GM21786 (cell line): ENCODE measurements around the gene PHRF1.

Experiments used
- ATAC-seq: cut with Tn5 transposase; IDR thresholded peaks from one replicate; pipeline ENCODE4 v1.9.1; 2021; ENCODE audit not compliant: unreplicated experiment

Gene PHRF1

DNA sequence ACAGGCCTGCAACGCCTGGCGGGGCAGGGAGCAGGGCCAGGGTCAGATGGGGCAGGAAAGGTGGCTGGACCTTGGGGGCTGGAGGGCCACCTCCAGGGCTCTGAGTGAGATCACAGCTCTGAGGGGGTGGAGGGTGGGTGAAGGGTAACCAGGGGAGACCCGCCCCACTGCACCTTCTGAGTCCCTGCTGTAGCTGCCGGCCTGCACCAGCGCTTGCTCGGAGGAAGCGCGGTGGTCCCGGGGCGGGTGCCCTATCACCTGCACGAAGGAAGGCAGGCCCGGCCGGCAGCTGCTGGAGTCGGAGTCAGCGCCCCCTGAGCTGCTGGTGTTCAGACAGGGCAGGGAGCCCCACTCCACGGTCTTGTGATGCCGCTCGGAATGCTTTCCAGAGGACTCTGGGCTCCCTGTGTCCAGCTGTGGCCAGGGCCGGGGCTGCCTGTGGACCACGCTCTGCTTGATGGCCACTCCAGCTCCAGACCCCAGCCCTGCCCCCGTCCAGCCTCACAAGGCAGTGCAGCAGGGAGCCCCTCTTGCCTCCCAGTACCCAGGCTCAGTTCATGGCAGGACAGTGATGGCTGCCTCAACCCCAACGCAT, 19.5 kb upstream of the PHRF1 start:
- no peak for ATAC-seq

DNA sequence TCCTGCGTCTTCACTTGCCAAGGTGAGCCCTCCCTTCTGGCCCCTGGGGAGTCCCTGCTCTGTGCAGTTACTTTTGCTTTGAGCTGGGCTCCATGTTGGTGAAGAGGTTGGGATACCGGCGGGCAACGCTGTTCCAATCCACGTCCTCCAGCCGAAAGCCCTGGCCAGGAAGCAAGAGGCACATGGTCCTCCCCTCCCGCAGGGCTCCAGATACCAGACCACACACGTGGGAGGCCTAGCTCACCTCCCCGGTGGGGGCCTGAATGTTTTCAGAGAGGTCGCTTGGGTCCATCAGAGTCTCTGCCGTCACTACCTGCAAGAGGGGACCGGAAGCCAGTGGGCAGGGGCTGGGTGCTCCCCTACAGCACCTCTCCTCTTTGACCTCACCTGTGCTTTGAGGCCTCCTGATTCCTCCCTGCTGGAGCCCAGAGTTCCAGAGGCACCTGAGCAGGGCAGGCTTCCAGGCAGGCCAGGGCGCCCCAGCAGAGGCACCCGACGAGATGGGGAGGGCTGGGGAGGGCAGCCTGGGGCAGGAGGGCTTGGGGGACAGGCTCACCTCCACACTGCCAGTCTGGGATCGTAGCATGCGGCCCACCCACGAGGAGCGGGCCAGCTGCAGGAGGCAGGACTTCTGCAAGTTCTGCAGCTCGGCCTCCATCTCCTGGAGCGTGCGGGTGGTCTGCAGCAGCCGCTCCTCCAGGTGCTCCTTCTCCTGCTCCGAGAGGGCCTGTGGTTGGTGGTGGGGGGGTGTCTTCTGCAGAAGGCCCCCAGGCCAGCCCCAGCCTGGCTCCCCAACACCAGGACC, 18.7 kb upstream of the PHRF1 start:
- ATAC-seq = no peak

GRCh38 chr11:558503-558902, 17.8 kb upstream of the PHRF1 start:
- ATAC-seq = no peak

DNA sequence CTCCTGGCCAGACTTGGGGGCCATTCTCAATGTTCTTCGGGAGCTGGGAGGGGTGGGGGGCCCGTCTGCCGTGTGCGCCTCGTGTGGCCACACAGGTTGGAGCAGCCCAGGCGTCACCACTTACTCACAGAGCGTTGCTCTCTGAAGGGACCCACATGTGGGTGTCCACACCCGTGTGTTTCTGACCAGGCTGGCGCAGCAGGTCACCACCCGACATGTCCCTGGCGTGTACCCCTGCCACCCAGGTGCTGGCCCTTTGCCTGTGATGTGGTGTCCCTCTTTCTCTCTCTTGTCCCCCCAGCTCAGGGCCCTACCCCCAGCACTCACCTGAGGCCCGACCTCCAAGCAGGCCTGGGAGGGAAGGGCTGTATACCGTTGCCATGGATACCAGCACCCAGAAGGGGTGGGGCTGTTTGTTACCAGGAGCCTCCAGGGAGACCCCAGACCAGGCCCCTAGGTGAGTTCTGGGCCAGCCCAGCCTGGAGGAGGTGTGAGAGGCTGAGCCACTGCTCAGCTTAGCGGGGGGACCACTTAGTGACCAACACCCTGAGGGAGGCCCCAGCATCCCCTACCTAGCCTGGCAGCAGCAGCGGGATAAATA, 17.1 kb upstream of the PHRF1 start:
- no peak for ATAC-seq

GRCh38 chr11:559712-560304, 16.5 kb upstream of the PHRF1 start:
- ATAC-seq = no peak

DNA sequence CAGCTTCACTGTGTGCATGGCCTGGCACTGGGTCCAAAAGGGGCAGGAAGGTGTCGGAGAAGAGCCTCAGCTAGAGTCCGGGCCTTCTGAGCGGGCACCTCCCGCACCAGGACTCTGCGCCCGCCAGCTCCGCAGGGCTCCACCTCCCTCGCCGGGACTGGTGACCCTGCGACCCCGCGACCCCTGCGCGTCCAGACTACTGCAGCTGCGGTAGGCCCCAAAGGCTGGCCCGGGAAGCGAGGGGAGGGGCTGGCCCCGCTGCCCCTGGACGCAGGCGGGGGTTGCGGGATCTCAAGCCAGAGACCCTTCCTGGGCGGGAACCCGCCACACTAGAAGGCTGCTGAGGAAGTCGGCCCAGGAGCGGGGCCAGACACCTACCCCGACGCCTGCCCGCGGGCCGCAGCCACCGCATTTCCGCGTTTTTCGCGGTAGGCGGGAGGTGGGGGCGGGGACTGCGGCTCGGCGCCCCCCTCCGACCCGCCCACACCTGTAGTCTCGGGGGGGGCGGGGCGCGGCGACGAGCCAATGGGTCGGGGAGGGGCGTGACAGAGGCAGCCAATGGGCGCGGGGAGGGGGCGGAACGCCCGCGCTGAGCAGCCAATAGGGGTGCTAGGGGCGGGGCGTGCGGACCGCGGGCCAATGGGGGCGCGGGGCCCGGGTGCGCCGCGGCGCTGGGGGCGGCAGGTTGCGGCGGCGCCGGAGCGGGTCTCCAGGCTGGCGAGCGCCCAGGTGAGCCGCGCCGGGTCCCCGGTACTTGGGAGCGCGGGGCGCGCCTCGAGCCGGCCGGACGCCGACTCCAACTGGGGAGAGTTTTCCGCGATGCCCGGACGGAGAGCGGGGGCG, 15.7 kb upstream of the PHRF1 start, which contains the start of the genes LMNTD2 and RASSF7:
TSS of gene LMNTD2 (minus strand) at position 434 of the 843 bp plus-strand sequence. CDS start at position 412, 22 bp downstream.
TSS of gene RASSF7 (plus strand) at position 666 of the 843 bp plus-strand sequence. CDS start 799 bp downstream, outside the sequence.
- peak; percentile 69 for ATAC-seq

DNA sequence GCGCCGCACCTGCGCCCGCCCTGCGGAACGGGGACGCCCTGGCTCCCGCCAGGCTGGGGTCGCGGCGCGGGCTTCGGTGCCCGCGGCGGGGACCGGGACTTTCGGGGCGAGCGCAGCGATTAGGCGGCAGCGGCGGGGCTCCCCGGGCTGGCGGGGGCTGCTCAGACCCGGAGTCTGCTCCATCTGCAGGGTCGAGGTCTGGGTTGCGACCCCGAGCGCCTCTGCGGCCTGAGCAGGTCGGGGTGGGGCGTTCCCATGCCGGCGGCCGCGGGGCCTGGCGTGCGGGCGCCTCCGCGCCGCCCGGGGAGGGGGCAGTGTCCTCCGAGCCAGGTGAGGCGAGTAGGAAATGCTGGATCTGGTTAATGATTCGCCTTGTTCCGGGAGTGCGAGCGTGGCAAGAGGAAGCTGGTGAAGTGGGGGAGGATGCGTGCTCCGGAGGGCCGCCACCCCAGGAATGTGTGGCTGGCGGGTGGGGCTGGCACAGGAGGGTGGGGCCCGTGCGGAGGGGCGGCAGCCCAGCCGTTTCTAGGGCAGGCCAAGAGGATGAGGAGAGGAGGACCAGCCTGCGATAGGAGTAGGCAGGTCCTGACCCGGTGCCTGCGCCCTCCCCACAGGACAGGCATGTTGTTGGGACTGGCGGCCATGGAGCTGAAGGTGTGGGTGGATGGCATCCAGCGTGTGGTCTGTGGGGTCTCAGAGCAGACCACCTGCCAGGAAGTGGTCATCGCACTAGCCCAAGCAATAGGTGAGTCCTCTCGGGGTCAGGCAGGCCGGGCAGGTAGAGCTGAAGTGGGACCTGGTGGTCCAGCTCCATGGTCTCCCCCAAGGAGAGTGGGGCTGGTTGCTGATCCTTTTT, 14.9 kb upstream of the PHRF1 start:
- peak; percentile 29 for ATAC-seq

- ATAC-seq = no peak
These were observed 14.1 kb upstream of the PHRF1 start for GRCh38 chr11:562046-562645.

- ATAC-seq = no peak
These were observed 13.0 kb upstream of the PHRF1 start for GRCh38 chr11:563066-563811.

- ATAC-seq = no peak
These were observed 12.3 kb upstream of the PHRF1 start for GRCh38 chr11:563812-564578.

GRCh38 chr11:565921-566509, 10.3 kb upstream of the PHRF1 start:
- ATAC-seq = no peak

DNA sequence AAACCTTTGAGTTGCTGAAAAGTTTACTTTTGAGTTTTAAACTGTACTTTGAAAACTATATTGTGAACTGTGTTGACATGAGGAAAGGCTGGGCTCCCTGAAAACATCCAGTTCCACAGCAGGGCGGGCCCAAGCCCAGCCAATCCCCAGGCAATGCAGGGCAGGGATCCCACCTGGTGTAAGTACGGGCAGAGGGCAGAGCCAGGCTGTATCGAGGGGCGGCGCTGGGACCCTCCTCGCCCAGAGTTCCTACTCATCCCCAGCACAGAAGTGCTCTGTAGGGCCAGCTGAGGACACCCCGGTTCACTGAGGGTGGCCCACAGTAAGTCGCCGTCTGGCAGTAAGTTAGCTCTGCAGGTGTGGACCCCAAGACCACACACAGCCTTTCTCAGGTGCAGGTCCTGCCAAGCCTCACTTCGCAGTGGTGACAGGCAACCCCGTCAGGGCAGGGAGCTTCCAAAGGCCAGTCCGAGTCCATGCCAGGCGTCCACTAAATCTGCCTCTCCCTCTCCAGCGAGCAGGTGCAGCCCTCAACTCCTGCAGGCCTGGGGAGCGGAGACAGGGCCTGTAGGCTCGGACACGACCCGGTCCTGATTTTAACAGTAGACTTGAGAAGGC, 9.2 kb upstream of the PHRF1 start:
- no peak for ATAC-seq

- no peak for ATAC-seq
These were observed 8.5 kb upstream of the PHRF1 start for GRCh38 chr11:567629-568292.

DNA sequence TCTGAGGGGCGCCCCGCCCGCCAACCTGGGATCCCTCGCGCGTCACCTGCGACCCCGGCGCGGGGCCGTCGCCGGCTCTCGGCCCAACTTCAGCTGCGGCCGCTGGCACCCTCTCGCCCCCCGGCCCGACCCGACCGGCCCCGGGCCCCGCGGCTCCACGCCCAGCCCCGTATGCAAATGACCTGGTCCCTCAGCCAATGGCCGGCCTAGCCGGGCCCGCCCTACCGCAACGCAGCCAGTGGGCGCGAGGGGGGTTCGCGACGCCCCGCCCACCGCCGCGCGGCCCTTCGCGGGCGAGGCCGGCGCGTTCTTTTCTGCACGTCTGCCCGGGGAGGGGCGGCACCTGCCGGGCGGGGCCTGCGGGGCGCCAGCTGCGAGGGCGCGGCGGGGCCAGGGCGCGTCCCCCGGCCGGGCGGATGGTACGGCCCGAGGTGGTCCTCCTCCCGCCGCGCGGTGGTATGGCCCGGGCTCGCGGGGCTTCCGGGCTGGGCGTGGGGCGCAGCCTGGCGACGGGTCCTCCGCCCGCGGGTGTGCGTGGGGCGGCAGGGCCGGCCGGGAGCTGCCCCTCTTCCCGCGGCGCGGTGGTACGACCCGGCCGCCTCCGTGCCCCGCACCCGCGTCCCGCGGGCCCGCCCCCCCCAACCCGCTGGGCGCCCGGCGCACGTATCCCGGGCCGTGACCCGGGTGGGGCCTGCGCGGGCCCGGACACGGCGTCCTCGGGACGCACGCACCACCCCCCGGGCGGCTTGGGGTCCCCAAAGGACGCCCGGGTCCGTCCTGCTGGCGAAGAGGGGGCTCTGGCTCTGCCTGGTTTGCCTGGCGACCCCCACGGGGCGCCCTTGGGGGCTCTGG, 7.7 kb upstream of the PHRF1 start:
- peak; percentile 92 for ATAC-seq

DNA sequence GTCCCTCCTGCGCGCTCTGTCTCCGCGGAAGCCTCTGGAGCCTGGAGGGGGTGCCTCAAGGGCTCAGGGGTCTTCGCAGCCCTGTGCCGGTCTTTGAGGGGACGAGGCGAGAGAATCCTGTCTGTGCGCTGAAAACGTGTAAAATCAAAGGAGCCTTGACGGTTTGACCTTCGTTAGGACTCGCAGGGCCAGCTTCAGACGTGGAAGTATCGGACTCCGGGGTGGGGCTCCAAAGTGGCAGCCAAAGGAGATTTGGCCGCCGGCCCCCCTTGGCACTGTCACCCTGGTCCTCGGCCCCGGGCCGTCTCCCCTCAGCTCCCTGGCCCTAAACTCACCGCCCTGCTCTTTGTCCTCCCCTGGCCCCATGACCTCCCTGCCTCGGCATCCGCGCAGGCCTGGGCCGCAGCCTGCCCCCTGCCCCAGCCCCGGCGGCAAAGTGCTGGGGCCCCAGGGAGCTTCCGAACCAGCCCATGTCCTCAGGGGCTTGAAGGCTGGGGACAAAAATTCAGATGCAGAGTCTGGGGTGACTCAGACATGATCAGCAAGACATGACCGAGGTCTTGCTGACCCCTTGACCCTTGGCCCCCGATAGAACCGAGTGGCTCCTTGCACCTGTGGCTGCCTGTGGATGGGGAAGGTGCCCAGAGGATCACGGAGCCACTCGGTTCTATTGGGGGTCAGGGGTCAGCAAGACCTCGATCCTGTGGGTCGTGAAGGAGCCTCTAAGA, 6.9 kb upstream of the PHRF1 start:
- ATAC-seq = no peak
